Measurements from ENCODE around the gene TRA2A.
"Not testable (repeated sequence)": the region's sequence is repeated elsewhere in the genome, so short reads cannot be mapped to it uniquely, and the experiment has no call there.

The TRA2A gene

DNA sequence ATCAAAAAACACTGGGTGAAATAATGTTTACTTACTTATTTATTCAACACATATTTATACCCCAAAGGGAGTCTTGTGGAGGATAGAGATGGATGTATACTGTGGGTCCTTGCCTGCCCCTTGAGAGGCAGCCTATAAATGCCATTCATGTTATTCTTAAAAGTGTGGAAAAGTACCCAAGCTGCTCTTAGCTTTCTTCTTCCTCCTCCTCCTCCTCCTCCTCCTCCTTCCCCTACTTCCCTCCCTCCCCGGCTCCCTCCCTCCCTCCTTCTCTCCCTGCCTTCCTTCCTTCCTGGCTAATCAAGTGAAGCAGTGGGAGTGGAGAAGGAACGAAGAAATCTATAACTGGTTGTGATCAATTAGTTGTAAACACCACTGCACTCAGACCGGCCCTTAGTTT is 40.3 kb downstream of the TRA2A start:
- DNase-seq: no peak

DNA sequence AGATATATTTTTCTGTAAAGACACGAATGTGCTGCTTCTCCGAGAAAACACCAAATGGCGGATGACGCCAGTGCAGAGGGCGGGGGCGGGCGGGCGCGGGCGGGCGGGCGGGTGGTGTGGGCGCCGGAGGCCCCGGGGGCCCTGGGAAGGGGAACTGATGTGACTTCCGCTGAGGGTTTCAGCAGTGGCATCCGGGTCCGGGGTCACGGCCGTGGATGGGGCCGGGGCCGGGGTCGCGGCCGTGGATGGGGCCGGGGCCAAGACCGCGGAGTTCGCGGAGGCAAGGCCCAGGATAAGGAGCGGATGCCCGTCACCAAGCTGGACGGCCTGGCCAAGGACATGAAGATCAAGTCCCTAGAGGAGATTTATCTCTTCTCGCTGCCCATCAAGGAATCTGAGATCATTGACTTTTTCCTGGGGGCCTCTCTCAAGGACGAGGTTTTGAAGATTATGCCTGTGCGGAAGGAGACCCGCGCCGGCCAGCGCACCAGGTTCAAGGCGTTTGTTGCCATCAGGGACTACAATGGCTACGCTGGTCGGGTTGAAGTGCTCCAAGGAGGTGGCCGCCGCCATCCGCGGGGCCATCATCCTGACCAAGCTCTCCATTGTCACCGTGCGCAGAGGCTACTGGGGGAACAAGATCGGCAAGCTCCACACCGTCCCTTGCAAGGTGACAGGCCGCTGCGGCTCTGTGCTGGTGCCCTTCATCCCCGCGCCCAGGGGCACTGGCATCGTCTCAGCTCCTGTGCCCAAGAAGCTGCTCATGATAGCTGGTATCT is 41.2 kb downstream of the TRA2A start:
- DNase-seq: peak; percentile 45

DNA sequence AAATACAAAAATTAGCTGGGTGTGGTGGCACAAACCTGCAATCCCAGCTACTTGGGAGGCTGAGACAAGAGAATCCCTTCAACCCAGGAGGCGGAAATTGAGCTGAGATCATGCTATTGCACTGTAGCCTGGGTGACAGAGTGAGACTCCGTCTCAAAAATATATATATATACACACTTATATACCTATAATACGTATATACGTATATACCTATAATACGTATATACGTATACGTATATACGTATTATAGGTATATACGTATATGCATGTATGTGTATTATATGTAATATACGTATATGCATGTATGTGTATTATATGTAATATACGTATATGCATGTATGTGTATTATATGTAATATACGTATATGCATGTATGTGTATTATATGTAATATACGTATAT is 43.1 kb downstream of the TRA2A start:
- not testable (repeated sequence) for DNase-seq

DNA sequence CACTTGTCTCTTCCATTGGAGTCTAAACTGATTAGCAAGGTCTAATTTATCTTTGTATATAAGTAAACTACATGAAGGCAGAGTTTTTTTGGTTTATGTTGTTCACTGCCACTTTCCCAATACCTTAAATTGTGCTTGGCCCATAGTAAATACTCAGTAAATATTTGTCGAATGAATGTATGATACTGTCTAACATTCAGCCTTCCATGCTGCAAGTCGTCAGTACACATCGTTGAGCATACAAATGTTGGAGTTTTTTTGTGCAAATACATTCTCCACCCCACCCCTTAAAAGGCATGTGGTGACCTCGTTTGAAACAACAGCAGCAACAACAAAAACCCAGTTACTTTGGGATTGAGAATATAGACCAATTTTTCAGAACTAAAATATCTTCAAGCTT is 44.1 kb downstream of the TRA2A start:
- DNase-seq: no peak

DNA sequence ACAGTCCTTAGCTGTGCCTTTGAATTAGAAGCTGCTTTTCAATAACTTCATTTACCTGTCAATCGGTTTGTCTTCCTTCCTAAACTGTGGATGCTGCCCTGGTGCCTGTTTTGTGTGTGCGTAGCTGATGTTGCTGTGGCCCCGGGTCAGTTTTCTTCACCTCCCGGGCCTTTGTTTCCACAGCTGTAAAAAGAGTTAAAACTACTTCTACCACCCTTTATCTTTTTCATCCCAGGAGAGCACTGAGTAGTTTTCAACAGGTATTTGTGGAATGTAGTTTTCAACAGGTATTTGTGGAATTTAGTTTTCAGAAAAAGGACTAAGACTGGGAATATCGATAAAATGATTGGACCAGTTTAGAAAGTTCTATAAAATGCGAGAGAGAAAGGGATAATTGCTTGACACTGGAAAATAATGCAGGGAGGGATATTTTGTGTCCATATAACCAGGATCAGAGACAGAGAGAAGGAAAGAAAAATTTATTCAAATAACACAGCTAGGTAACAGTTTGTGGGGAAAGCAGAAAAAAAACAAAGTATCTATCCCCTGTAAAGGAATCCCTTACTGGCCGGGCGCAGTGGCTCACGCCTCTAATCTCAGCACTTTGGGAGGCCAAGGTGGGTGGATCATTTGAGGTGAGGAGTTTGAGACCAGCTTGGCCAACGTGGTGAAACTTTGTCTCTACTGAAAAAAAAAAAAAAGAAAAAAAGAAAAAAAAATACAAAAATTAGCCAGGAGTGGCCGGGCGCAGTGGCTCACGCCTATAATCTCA is 45.6 kb downstream of the TRA2A start:
- DNase-seq: no peak

DNA sequence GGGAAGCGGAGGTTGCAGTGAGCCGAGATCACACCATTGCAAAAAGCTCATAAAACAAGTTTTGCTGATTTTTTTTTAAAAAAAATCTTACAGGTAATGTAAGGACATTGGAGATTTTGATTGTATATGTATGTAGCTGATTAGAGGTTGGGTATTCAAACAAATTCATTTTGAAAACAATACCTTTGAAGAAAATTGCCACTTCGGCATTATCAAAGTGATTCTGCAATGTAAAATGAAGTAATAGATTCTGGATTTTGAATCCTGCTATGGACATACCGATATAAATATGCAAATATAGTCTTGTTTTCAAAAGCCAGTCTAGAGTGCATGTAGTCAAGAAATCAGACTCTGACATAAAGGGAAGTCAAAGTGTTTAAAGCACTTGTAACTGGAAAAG is 49.1 kb downstream of the TRA2A start:
- DNase-seq: no peak

DNA sequence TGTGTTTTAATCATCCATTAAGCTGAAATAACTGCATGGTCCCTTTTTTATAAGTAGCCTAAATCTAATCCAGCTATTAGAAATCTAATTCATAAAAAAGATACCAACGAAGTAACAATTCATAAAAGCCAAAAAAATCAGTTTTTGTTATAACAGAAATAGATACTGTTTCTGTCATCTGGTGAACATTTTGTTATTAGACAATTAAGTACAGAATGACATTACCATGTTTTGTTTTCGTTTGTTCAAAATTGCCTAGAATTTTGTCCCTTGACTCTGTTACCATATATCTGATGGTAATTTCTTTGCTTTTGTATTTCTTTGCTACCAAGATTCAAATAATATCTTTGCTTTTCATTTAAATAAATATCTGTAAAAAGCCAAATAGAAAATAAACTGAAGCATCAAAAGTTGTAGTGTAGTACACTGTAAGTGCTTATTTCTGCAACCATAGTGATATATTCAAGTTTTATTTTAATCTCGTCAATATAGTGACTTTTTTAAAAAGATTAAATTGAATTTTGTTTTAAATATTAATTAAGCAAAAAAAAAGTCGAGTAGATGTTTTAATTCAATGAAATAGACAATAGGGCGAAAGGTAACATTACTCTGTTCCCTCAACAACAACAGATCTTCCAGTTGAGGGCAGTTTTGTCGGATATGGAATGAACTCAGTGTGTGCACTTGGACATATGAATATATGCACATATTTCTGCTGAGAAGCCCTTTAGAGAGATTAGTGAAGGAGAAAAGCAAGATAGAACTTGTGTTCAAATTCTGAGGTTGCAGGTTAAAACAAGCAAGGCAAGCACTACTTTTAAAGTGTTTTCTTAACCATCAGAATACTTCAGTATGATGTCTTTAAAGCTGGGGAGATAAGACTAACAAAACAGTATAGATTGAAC is 53.6 kb downstream of the TRA2A start:
- no peak for DNase-seq

DNA sequence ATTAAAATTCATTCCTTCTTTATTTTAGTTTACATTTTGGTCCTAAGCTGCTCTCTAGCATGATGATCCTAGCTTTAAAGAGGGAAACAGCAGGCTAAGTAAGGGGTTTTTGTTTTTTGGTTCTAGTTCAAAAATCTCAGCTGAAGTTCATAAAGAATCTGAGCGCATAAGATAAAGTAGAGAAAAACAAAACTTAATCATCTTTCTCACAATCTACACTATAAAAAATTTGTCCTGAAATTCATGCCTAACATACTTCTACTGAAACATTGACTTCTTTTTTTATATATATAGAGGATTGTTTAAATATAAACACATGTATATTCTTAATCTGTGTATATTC is 54.7 kb downstream of the TRA2A start:
- no peak for DNase-seq

DNA sequence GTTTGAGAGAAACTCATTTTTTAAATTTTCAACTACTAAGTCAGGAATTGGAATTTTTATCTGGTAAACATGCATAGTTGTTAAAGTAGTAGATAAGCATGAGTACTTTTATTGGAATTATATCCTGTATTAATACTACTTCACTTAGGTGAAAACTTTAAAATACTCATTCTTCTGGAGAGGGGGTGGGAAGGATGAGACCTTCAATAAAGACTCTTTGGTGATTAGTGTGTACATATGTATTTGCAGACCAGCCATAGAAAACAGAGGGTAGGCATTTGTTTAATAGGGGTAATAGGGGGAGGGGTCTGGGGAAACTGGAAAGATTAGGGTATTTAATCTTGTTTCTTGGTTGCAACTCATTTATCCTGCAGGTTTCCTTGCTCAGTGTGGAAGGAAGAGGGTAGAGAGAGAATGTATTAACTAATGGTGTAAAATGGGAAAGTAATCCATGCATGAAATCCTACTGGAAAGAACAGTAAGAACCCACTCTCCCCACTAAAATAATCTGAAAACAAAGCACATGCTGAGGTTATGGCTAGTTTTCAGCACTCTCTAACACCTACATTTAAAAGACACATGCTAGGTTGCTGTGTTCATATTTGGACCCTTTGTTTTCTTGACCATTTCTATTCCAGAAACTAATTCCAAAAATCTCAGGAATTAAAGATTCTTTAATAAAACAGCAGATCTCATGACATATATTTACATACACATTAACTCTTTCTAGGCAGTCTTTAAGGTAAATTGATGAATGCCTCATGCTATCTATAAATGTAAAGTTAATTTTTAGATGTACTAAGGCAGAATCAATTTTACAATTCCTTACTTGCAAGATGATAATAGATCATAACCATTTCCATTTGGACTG is 55.3 kb downstream of the TRA2A start:
- DNase-seq: no peak

DNA sequence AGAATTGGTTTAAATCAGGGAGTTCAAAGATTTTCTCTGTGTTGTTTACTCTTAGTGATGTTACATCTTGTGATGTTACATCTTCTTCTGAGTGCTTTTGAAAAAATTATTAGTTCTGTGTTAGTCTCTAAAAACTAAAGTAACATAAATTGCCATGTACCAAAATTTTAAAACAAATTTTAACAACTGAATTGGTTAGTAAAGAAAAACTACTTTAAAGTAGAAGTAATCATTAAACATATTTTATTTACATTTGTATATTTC is 56.3 kb downstream of the TRA2A start:
- no peak for DNase-seq

DNA sequence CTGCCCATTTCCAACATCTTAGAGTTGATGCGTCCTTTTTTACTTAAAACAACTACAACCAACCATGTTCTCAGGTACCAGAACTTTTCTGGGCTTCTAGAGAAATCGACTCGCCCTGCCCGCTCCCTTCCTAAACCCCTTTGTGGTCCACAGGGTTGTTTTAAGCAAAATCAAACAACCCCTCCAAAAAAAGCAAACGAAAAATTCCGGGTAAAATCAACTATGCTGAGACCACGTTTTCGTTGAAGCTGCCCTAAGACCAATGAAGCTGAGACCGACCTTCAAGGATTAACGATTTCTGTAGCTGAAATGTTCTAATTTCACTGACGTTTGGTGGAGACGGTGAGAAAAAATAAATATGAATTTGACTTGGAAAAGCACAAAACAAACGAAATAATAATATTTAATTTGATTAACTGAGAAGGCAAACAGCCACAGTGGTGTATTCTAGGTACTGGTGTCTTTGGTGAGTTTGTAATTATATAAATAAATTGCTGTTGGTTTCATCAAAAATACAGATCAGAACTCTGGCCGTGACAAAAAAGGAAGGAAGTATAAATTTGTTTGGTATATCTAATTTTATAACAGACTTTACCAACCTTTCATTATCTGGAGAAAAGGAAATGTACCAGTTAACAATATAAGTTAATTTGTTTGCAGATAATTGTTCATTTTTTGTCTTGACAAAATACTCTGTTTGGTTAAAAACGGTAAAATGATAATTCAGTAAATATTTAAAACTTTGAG is 56.8 kb downstream of the TRA2A start:
- no peak for DNase-seq

DNA sequence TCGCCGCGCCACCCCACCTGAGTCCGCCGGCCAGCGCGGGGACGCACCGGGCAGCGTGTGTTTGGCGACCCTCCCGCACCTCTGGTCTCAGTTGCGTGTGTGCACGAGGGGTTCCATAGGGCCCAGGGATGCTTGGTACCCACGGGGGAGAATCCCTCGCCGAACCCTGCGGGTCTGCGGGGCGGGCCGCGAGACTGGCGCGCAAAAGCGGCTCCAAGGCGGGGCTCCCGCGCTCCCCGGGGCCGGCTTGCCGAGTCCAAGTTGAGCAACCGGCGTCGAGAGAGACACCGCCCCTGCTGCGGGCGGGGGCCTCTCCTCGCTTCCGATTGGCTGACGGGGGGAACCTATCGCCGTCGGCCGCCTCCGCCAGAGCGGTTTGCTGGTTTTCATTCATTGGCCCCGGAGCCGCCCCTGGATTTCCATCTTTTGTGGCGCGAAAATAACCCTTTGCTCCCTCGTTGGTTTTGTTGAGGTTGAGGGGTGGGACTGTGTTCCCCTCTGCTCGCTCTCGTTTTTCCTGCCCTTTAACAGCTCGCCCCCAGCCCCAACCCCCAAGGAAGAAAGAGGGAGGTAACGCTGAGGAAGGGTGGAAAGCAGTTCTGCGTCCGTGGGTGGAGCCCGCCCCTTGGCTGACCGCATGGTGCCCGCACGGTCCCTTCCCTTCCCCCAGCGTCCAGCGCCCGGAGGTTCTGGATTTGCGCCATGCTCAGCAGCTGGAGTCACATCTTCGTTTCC is 57.5 kb downstream of the TRA2A start:
- DNase-seq: peak; percentile 93

DNA sequence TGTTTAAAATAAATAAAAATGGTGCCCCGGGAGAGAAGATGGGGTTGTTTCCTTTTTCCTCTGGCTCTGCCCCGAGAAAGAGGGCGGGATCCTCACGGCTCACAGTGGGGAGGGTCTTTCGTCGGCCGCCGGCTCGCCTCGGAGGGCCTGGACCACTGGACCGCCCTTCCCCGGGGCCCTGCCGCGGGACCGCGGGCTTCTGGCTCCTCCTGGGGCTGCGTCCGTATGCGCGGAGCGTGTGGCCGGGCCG is 58.0 kb downstream of the TRA2A start:
- DNase-seq: no peak

DNA sequence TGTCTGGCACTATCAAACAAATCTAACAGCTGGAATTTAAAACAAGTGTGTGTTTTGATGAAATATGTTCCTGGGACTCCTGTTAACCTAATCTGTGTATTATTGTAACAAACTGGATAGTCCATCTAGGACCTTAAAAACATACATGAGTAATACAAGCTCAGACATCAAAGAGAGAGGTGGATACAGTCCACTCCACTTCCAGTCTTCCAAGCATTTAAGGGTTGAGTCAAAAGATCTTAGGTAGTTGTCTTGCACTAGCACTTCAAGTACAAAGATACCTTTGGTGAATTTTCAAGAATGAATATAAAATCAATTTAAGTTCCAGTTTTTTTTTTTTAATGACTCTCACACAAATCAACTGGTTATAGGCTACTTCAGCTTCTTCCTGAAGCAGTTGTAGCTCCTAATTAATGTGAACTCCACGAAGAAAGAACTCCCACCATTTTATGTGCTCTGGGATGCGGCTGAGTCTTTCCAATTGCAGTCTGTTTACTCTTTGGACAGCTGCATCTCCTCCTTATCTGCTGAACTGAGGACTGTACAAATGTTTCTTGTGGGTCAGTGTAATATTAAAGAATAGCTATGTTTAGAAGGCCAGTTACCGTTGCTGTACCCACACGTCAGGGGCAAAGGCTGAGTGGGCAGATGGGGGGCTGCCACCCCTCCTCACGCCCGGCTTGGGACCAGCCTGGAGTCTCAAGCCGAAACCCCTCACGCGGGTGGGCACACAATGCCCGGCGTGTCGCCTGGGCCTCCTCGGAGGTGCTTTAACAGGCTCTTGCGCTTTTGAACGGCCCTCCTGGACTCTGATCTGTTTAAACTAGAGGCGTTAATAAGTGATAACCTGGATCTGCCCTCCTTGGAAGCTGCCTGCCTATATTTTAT is 58.6 kb downstream of the TRA2A start:
- DNase-seq: no peak

DNA sequence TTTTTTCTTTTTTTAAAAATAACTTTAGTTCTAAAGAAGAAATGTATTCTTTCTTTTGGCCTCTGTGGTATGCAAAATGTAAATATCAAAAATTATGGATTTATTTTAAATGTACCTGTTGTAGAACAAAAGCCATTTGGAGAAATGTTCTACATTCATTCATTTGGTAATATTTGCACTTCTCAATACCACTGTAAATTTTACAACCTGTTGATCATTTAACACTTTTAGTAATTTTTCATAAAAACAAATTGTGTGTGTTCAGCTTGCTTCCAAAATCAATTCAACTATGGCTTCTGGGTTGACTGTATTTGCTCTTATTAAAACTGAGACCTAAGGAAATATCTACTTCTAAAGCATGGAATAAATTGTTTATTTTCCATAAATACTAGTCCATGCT is 59.2 kb downstream of the TRA2A start:
- DNase-seq: no peak

DNA sequence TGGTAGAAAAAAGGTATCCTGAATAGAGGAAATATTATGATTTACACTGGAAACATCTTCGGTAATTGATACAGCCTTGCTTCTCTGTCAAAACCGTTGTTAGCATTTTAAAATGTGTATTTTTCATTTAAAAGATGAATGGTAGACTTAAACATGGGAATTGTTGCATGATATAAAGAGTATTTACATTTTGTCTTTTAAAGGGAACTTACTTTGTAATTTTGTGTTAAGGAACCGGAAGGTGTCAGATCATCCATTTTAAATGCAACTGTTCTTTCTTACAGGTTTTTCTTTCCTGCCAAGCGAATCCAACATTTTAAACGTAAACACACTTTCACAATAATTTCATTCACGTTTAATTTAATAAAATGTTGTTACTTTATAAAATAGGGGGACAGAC is 59.7 kb downstream of the TRA2A start:
- no peak for DNase-seq

DNA sequence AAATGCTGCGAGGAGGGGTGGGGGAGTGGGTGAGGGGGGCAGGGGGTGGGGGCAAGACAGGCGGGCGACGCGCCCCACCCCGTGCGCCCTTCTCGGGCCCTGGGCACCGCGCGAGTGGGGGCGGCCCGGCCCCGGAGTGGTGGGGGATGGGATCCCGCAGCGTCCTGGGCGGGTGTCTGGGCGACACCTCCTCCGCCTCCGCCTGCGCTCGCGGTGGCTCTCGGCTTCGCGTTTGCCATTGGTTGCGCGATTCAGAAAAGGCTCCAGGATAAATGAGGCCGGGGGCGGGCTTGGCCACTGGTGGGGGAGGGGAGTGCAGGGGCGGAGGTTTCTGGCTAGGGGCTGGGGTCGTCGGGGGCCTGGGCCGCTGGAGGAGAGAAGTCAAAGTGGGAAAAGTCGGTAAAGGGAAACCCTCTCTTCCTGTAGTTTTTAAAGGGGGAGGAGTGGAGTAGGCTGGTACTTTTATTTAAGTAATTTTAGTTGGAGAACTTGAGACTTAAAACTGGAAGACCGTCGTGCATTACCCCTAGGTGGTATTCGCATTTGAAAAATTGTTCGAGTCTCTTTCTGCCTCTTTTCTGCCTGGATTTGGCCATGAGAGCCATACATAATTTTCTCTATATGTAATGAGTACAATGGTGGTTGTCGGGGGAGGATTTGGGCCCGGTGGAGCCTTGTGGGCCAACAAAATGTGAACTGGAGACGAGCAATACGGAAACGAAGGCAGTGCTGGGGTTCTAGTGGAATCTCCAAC is 60.5 kb downstream of the TRA2A start:
- DNase-seq: peak; percentile 57

DNA sequence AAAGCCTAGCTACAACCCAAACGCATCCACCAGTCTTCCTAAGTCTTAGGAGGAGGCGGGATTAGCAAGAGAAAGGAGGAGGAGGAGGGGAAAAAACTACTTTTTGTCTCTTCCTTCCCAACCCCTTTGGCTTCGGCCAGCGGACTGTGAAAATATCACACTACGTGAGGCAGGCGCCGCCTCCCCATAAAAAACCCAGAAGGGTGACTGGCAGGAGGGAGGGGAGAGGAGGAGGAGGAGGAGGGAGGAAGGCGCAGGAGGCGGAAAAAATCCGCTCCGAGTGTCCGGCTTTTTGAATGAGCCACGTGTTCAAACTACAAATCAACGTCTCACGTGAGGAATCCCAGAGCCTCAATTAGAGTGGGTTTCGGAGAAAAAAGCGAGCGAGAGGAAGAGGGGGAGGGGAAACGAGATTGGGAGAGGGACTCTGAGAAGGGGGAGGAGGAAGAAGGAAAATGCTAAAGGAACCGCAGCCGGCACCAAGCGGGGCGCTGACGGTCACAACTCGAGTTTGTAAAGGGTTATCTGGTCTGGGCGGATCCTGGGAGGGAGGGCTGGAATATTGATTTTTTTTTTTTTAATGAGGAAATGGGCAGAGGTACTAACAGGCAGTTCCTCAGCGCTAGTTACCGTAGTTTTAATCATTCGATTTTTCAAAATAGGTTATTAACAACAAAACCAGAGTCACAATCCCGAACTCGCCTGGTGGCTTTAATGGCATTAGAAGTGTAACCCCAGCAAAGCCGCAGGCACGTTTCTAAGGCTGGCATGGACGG is 61.3 kb downstream of the TRA2A start, which contains the start of gene IGF2BP3:
Gene IGF2BP3 (minus strand): TSS at position 162 of the 776 bp plus-strand sequence. CDS start 381 bp downstream, outside the sequence.
- peak; percentile 62 for DNase-seq

DNA sequence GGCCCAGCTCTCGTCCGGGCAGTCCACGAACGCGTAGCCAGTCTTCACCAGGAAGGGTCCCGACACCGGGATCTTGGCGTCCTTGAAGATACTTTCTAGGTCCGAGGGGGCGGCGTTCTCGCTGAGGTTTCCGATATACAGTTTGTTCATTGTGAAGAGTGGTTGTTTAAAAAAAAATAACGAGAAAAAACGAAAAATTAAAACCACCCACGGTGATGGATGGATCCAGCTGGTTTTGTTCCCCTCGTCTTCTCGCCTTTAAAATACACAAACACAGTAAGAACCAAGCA is 61.9 kb downstream of the TRA2A start:
- DNase-seq: no peak
